ENCODE measurements around the gene MED10.

MED10 gene

GRCh38 chr5:6372251-6373080 is 5.9 kb downstream of the MED10 start:
- TF ChIP-seq ISL1 (CRISPR knock-in tag; IDR thresholded peaks at IDR 0.05), result no peak
- TF ChIP-seq ZNF565 (CRISPR knock-in tag; conservative IDR thresholded peaks at IDR 0.05; ENCODE audit: low read depth), result no peak
- TF ChIP-seq, protein P1, sequence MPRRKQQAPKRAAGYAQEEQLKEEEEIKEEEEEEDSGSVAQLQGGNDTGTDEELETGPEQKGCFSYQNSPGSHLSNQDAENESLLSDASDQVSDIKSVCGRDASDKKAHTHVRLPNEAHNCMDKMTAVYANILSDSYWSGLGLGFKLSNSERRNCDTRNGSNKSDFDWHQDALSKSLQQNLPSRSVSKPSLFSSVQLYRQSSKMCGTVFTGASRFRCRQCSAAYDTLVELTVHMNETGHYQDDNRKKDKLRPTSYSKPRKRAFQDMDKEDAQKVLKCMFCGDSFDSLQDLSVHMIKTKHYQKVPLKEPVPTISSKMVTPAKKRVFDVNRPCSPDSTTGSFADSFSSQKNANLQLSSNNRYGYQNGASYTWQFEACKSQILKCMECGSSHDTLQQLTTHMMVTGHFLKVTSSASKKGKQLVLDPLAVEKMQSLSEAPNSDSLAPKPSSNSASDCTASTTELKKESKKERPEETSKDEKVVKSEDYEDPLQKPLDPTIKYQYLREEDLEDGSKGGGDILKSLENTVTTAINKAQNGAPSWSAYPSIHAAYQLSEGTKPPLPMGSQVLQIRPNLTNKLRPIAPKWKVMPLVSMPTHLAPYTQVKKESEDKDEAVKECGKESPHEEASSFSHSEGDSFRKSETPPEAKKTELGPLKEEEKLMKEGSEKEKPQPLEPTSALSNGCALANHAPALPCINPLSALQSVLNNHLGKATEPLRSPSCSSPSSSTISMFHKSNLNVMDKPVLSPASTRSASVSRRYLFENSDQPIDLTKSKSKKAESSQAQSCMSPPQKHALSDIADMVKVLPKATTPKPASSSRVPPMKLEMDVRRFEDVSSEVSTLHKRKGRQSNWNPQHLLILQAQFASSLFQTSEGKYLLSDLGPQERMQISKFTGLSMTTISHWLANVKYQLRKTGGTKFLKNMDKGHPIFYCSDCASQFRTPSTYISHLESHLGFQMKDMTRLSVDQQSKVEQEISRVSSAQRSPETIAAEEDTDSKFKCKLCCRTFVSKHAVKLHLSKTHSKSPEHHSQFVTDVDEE (CRISPR knock-in tag; IDR thresholded peaks at IDR 0.05), result no peak
- no peak for TF ChIP-seq TCF4 (CRISPR knock-in tag; IDR thresholded peaks at IDR 0.05; ENCODE audit: borderline replicate concordance)
- no peak for TF ChIP-seq BACH2 (CRISPR knock-in tag; IDR thresholded peaks at IDR 0.05; ENCODE audit: borderline replicate concordance)
- TF ChIP-seq ZC3H10 (CRISPR knock-in tag; IDR thresholded peaks at IDR 0.05), result no peak
- no peak for TF ChIP-seq SNAI2 (CRISPR knock-in tag; IDR thresholded peaks at IDR 0.05)
- no peak for TF ChIP-seq TOX (CRISPR knock-in tag; IDR thresholded peaks at IDR 0.05; ENCODE audit: borderline replicate concordance)
- TF ChIP-seq PPARA (CRISPR knock-in tag; IDR thresholded peaks at IDR 0.05; ENCODE audit: borderline replicate concordance), result no peak
- TF ChIP-seq ZFP3 (CRISPR knock-in tag; IDR thresholded peaks at IDR 0.05), result no peak
- TF ChIP-seq CREB5 (CRISPR knock-in tag; IDR thresholded peaks at IDR 0.05; ENCODE audit: low read depth), result no peak
- no peak for TF ChIP-seq CSDC2 (CRISPR knock-in tag; IDR thresholded peaks at IDR 0.05)
- TF ChIP-seq POU6F1 (CRISPR knock-in tag; IDR thresholded peaks at IDR 0.05; ENCODE audit: borderline replicate concordance, low read depth), result no peak
- ATAC-seq, result no peak

DNA sequence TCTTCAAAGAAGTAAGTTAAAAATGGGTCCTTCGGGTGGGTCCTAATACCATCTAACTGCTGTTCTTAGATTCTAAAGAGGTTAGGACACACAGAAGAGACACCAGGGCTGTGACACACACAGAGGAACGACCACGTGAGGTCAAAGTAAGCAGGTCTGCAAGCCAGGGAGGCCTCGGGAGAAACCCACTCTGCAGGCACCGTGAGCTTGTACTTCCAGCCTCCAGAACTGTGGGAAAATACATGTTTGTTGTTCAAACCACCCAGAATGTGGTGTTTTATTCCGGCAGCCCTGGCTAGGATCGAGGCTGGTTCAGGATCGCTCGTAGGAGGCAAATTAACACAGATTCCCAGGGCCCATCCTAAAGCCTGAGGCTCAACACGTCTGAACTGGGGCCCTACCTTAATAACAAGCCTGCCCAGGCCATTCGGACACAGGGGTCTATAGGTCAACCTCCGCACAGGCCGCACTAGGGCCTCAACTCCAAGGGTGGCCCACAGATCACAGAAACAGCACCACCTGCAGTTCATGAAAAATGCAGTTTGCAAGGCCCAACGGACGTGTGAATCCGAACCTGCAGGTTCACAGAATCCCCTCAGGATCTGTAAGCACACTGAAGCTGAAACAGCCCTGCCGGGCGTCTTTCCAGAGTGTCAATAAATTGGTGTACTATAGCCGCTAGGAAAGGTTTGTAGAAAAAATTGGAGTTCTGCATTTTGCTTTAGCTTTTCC is 7.1 kb downstream of the MED10 start:
- no peak for ATAC-seq
- TF ChIP-seq OSR1 (CRISPR knock-in tag; IDR thresholded peaks at IDR 0.05), result no peak
- no peak for TF ChIP-seq ARNTL (CRISPR knock-in tag; IDR thresholded peaks at IDR 0.05; ENCODE audit: borderline replicate concordance, low read depth)
- TF ChIP-seq BACH2 (CRISPR knock-in tag; IDR thresholded peaks at IDR 0.05; ENCODE audit: borderline replicate concordance), result no peak
- TF ChIP-seq ZNF8 (CRISPR knock-in tag; IDR thresholded peaks at IDR 0.05), result no peak
- no peak for TF ChIP-seq PATZ1 (CRISPR knock-in tag; IDR thresholded peaks at IDR 0.05; ENCODE audit: borderline replicate concordance)
- no peak for TF ChIP-seq ISL1 (CRISPR knock-in tag; IDR thresholded peaks at IDR 0.05)
- TF ChIP-seq GLIS3 (CRISPR knock-in tag; IDR thresholded peaks at IDR 0.05), result no peak
- no peak for TF ChIP-seq SNAI2 (CRISPR knock-in tag; IDR thresholded peaks at IDR 0.05)
- no peak for TF ChIP-seq TOX (CRISPR knock-in tag; IDR thresholded peaks at IDR 0.05; ENCODE audit: borderline replicate concordance)
- no peak for TF ChIP-seq TCF4 (CRISPR knock-in tag; IDR thresholded peaks at IDR 0.05; ENCODE audit: borderline replicate concordance)
- no peak for TF ChIP-seq ZC3H10 (CRISPR knock-in tag; IDR thresholded peaks at IDR 0.05)
- no peak for TF ChIP-seq CREB5 (CRISPR knock-in tag; IDR thresholded peaks at IDR 0.05; ENCODE audit: low read depth)
- TF ChIP-seq POU6F1 (CRISPR knock-in tag; IDR thresholded peaks at IDR 0.05; ENCODE audit: borderline replicate concordance, low read depth), result no peak
- TF ChIP-seq ZFP3 (CRISPR knock-in tag; IDR thresholded peaks at IDR 0.05), result no peak
- TF ChIP-seq RARB (CRISPR knock-in tag; IDR thresholded peaks at IDR 0.05), result no peak
- no peak for TF ChIP-seq ZFP30 (CRISPR knock-in tag; IDR thresholded peaks at IDR 0.05)
- TF ChIP-seq ESRRG (CRISPR knock-in tag; IDR thresholded peaks at IDR 0.05), result no peak
- no peak for TF ChIP-seq PPARA (CRISPR knock-in tag; IDR thresholded peaks at IDR 0.05; ENCODE audit: borderline replicate concordance)
- TF ChIP-seq, protein P1 (CRISPR knock-in tag; IDR thresholded peaks at IDR 0.05), result no peak
- TF ChIP-seq ZNF70 (CRISPR knock-in tag; IDR thresholded peaks at IDR 0.05), result no peak
